GM12872 (cell line): ENCODE results near the gene TBCD.

ENCODE experiments used
- CTCF ChIP-seq: IDR thresholded peaks from 3 replicates; pipeline ENCODE4 v1.5.1; 2011; ENCODE audit warnings: low read depth, mild to moderate bottlenecking, low read length, moderate library complexity; ENCODE audit not compliant: insufficient read depth

Gene TBCD

GRCh38 chr17:82748756-82749155, 3.1 kb upstream of the TBCD start:
- no peak for TF ChIP-seq CTCF

GRCh38 chr17:82750241-82750908, 1.5 kb upstream of the TBCD start:
- TF ChIP-seq CTCF: no peak

GRCh38 chr17:82751171-82751570, 694 bp upstream of the TBCD start:
- peak; percentile 38; the same call in 1 of the 3 replicates for TF ChIP-seq CTCF

- TF ChIP-seq CTCF: no peak
These were observed 721 bp downstream of the TBCD start for GRCh38 chr17:82752371-82753200.

GRCh38 chr17:82753201-82753464, 1.3 kb downstream of the TBCD start:
- no peak for TF ChIP-seq CTCF

GRCh38 chr17:82754297-82755208, 2.7 kb downstream of the TBCD start:
- no peak for TF ChIP-seq CTCF

- TF ChIP-seq CTCF: no peak
These were observed 4.3 kb downstream of the TBCD start for GRCh38 chr17:82756166-82756565.
